HepG2 (cell line): Measurements from ENCODE around the gene KANK3. TPM values are rescaled to one million over a fixed set of nuclear protein-coding genes. Genes with fewer than 3 reads are reported as not detected.

ENCODE experiments used
- ATAC-seq: fragments of 200-7000 bp; cut with Tn5 transposase; 3 replicates; pipeline ENCODE4 v1.9.1; 2020; ENCODE audit warnings: mild to moderate bottlenecking, moderate library complexity
- BruUV-seq: library from RNA; stranded (reverse); fragments of 400-500 nt; replicated peaks from 2 replicates; lab custom pipeline; 2021; lab: Mats Ljungman, UMichigan
- CTCF ChIA-PET: fragments of 300-600 bp; formaldehyde crosslinking; extraction: SDS; loops from one replicate; lab custom pipeline; 2021; ENCODE audit warnings: low total read pairs, inconsistent platforms, low intra/inter-chr PET ratio; lab: Yijun Ruan, JAX
- POLR2A ChIA-PET: fragments of 350-600 bp; sonication (Branson Sonifier 250); formaldehyde crosslinking; loops from one replicate; lab custom pipeline; 2020; ENCODE audit warnings: antibody characterized with exemption, inconsistent platforms; lab: Yijun Ruan, JAX
- DNase-seq: peaks from one replicate; pipeline ENCODE4 v3.0.0-alpha.2; 2015; ENCODE audit warnings: low spot score
- FAIRE-seq: peaks from 3 replicates; lab custom pipeline; 2011; peaks lifted over from hg19 to GRCh38; lab: Jason Lieb, UNC
- H2AFZ ChIP-seq: one replicate; pipeline ENCODE4 v1.6.1; 2011; ENCODE audit warnings: low read length, inconsistent platforms
- H3K27ac ChIP-seq: fragments of 300-600 bp; 3 replicates; pipeline ENCODE4 v1.8.0; 2011; ENCODE audit warnings: mixed run types, mild to moderate bottlenecking, mixed read lengths, low read length, inconsistent platforms; ENCODE audit not compliant: insufficient read depth; ENCODE audit errors: extremely low read length
- H3K27me3 ChIP-seq, 2 experiments: fragments of 200-600 bp in 1 of 2; 2 replicates in 1 of 2; 3 replicates in 1 of 2; pipeline versions ENCODE4 v1.6.0 to v1.8.0; 2011; ENCODE audit warnings: low read length in 2 of 2, mild to moderate bottlenecking in 2 of 2, moderate library complexity in 2 of 2, inconsistent platforms in 1 of 2; ENCODE audit not compliant: insufficient read depth in 2 of 2, control insufficient read depth in 1 of 2
- H3K36me3 ChIP-seq, 2 experiments: fragments of 200-600 bp in 1 of 2; replicated peaks in 1 of 2; 2 replicates in 1 of 2; 3 replicates in 1 of 2; pipeline versions ENCODE4 v1.5.1 to v1.8.0; 2011; ENCODE audit warnings: low read length in 2 of 2, inconsistent platforms in 1 of 2; ENCODE audit not compliant: insufficient read depth in 2 of 2, control insufficient read depth in 1 of 2
- H3K4me1 ChIP-seq: 2 replicates; pipeline ENCODE4 v1.5.1; 2012; ENCODE audit warnings: low read length, inconsistent platforms; ENCODE audit not compliant: insufficient read depth
- H3K4me2 ChIP-seq: 2 replicates; pipeline ENCODE4 v1.6.0; 2011; ENCODE audit warnings: low read depth, low read length, inconsistent platforms
- H3K4me3 ChIP-seq, 3 experiments: fragments of 200-600 bp in 1 of 3; sonication (generic), shearing (Covaris generic) in 1 of 3; replicated peaks in 1 of 3; 2 replicates each; pipeline ENCODE4 v1.5.1; 2011 to 2016; ENCODE audit warnings: low read length in 3 of 3, inconsistent platforms in 2 of 3, low read depth in 2 of 3, mild to moderate bottlenecking in 2 of 3, control low read depth in 1 of 3, mixed read lengths in 1 of 3; ENCODE audit not compliant: insufficient read depth in 1 of 3
- H3K79me2 ChIP-seq: one replicate; pipeline ENCODE4 v1.6.1; 2011; ENCODE audit warnings: low read length, inconsistent platforms; ENCODE audit not compliant: insufficient read depth
- H3K9ac ChIP-seq: 2 replicates; pipeline ENCODE4 v1.6.0; 2011; ENCODE audit warnings: mild to moderate bottlenecking, low read depth, low read length, inconsistent platforms; ENCODE audit not compliant: insufficient read depth
- H3K9me3 ChIP-seq: 2 replicates; pipeline ENCODE4 v1.5.1; 2012; ENCODE audit warnings: mild to moderate bottlenecking, low read length
- H4K20me1 ChIP-seq: 2 replicates; pipeline ENCODE4 v1.6.0; 2011; ENCODE audit warnings: inconsistent platforms, mild to moderate bottlenecking, low read length, moderate library complexity; ENCODE audit not compliant: insufficient read depth
- NFAT5 ChIP-seq: sonication (generic); formaldehyde crosslinking; IDR thresholded peaks from 2 replicates; pipeline ENCODE4 v1.4.0; 2020; ENCODE audit warnings: missing genetic modification reagents
- NR2F6 ChIP-seq, 2 experiments: IDR thresholded peaks; 2 replicates each; pipeline ENCODE4 v1.6.1; 2016; ENCODE audit warnings: antibody characterized with exemption in 1 of 2, mild to moderate bottlenecking in 1 of 2
- RORA ChIP-seq: sonication (generic); formaldehyde crosslinking; IDR thresholded peaks from 2 replicates; pipeline ENCODE4 v1.5.0; 2020; ENCODE audit warnings: mild to moderate bottlenecking, missing genetic modification reagents, moderate library complexity
- SMARCC2 ChIP-seq: fragments of 450-650 bp; IDR thresholded peaks from 2 replicates; pipeline ENCODE4 v1.6.1; 2017; ENCODE audit warnings: antibody characterized with exemption, mild to moderate bottlenecking
- THAP8 ChIP-seq: sonication (generic); formaldehyde crosslinking; IDR thresholded peaks from 2 replicates; pipeline ENCODE4 v1.5.1; 2020; ENCODE audit warnings: missing genetic modification reagents, mild to moderate bottlenecking, borderline replicate concordance
- XRCC5 ChIP-seq: fragments of 200-400 bp; formaldehyde crosslinking; optimal IDR thresholded peaks from 2 replicates; pipeline ENCODE3; 2017; ENCODE audit warnings: mild to moderate bottlenecking, low read length
- YY1 ChIP-seq: IDR thresholded peaks from 2 replicates; pipeline ENCODE4 v1.6.1; 2011; ENCODE audit warnings: low read length, low read depth, moderate library complexity, mild to moderate bottlenecking; ENCODE audit not compliant: insufficient read depth, insufficient replicate concordance
- ZNF235 ChIP-seq: sonication (generic); formaldehyde crosslinking; IDR thresholded peaks from 2 replicates; pipeline ENCODE4 v1.8.1; 2023; ENCODE audit warnings: mild to moderate bottlenecking, missing genetic modification reagents, borderline replicate concordance
- ZNF362 ChIP-seq: sonication (generic); formaldehyde crosslinking; IDR thresholded peaks from 2 replicates; pipeline ENCODE4 v1.4.0; 2020; ENCODE audit warnings: missing genetic modification reagents, mild to moderate bottlenecking, borderline replicate concordance
- ZNF547 ChIP-seq: sonication (generic); formaldehyde crosslinking; IDR thresholded peaks from 2 replicates; pipeline ENCODE4 v1.5.1; 2020; ENCODE audit warnings: mild to moderate bottlenecking, missing genetic modification reagents
- ZNF556 ChIP-seq: sonication (generic); formaldehyde crosslinking; IDR thresholded peaks from 2 replicates; pipeline ENCODE4 v1.4.0; 2020; ENCODE audit warnings: mild to moderate bottlenecking, missing genetic modification reagents, borderline replicate concordance
- ZNF577 ChIP-seq: sonication (generic); formaldehyde crosslinking; IDR thresholded peaks from 2 replicates; pipeline ENCODE4 v1.4.0; 2020; ENCODE audit warnings: mild to moderate bottlenecking, low read depth, missing genetic modification reagents, borderline replicate concordance
- ZNF639 ChIP-seq: conservative IDR thresholded peaks from 2 replicates; pipeline ENCODE4 v1.6.1; 2018; ENCODE audit warnings: missing genetic modification reagents
- ZNF878 ChIP-seq: sonication (generic); formaldehyde crosslinking; IDR thresholded peaks from 2 replicates; pipeline ENCODE4 v1.8.1; 2023; ENCODE audit warnings: mild to moderate bottlenecking, missing genetic modification reagents, moderate library complexity
- WGBS: methylation state at CpG from one replicate; pipeline ENCODE4 v1.1.6; 2017; ENCODE audit warnings: low lambda C conversion rate; 5-methylcytosine and 5-hydroxymethylcytosine counted together
- in situ Hi-C: cut with HindIII; loops from 2 replicates; pipeline ENCODE4 v1.10.0; 2017; ENCODE audit warnings: low pct_unique_long_range_greater_than_20kb; ENCODE audit not compliant: extremely low pct_ligation_motif_present
- intact Hi-C: fragments of 100-400 bp; cut with micrococcal nuclease; formaldehyde crosslinking; loops from one replicate; pipeline ENCODE4 v1.10.0; 2022; ENCODE audit not compliant: unreplicated experiment
- polyA plus RNA-seq, 8 experiments: library from polyadenylated mRNA; depleted of rRNA in 3 of 8; stranded (reverse) in 7 of 8; unstranded in 1 of 8; fragments of >200 nt; fragmentation: Illumina TruSeq in 4 of 8; extraction: Trizol in 4 of 8; gene quantifications; 2 replicates each; pipeline versions ENCODE4 v1.2.1 to v1.2.3, GENCODE V29; 2011 to 2016; ENCODE audit warnings: low read depth in 4 of 8, missing spikeins in 1 of 8, mixed read lengths in 1 of 8; ENCODE audit not compliant: insufficient read depth in 1 of 8
- total RNA-seq, 5 experiments: library from RNA; depleted of rRNA; stranded (reverse); fragments of >200 nt; fragmentation: Illumina TruSeq; extraction: Trizol; gene quantifications; 2 replicates each; pipeline ENCODE4 v1.2.3, GENCODE V29; 2016; ENCODE audit warnings: low read depth in 1 of 5

The KANK3 gene
- total and polyA plus RNA-seq, 2 of the 13 experiments (the other 11 are each of a cell fraction or from before 2014, with no cell fraction given), result 0.15 to 0.20 TPM

- DNase-seq (peak; percentile 83), FAIRE-seq (peak; percentile 34), ATAC-seq (peak; percentile 77)
- BruUV-seq, result no TSS peak
- intact Hi-C loops (no loop called here), in situ Hi-C loops (no loop called here)
- Histone ChIP-seq H3K4me2 (peak overlapping the region; percentile 87), H3K27me3 (peaks cover 0 to 3% of the 10 kb centered on the region in 2 experiments; a peak in 1 of 5 replicates), H3K36me3 (no peaks in the 10 kb centered on the region; a peak in 1 of 5 replicates), H3K9me3 (no peaks in the 10 kb centered on the region), H3K9ac (peak overlapping the region; percentile 66), H3K27ac (peak overlapping the region; percentile 70), H3K4me1 (peaks cover 64% of the 10 kb centered on the region), H3K4me3 (peak overlapping the region in 1 of 3 experiments; percentile 51; a peak in 2 of 6 replicates), H4K20me1 (no peaks in the 10 kb centered on the region), H3K79me2 (no peaks in the 10 kb centered on the region), H2AFZ (peak overlapping the region; percentile 82)
- WGBS, result 20% methylated on average over 12 of the region's 12 CpGs
- ChIA-PET CTCF (no interaction called here), POLR2A (interaction anchor here (0.9 to 5.1 kb wide), 8 partner anchors 9 to 151 kb away, joined by 3 to 33 read pairs (median 4); partner anchors contain the start of gene RAB11B)
- no peak for TF ChIP-seq ZNF577 (CRISPR knock-in tag)
- TF ChIP-seq ZNF556 (CRISPR knock-in tag), result no peak
- TF ChIP-seq ZNF639, result no peak
- TF ChIP-seq ZNF362 (CRISPR knock-in tag), result peak; percentile 31; the same call in 1 of the 2 replicates
- no peak for TF ChIP-seq NFAT5 (CRISPR knock-in tag)
- TF ChIP-seq THAP8, result no peak
- TF ChIP-seq ZNF235 (CRISPR knock-in tag), result no peak
- no peak for TF ChIP-seq YY1
- TF ChIP-seq NR2F6 (IDR thresholded peaks at IDR 0.05), result no peak
- TF ChIP-seq NR2F6 (CRISPR knock-in tag; IDR thresholded peaks at IDR 0.05), result peak; percentile 78
- TF ChIP-seq ZNF878 (CRISPR knock-in tag), result no peak
- TF ChIP-seq RORA (CRISPR knock-in tag), result no peak
- no peak for TF ChIP-seq SMARCC2
- peak; percentile 66 for TF ChIP-seq XRCC5
- 0 out of 2 replicates have a peak, but pooled peaks have one; percentile 46 for TF ChIP-seq ZNF547 (CRISPR knock-in tag)
These were observed 19.1 kb upstream of the KANK3 start for GRCh38 chr19:8361921-8362793.
